ENCODE data around the gene GRK6.

The GRK6 gene

GRCh38 chr5:177426566-177427210 lies at the start of gene GRK6:
TSS of gene GRK6 (plus strand) at chr5:177426676. CDS start at chr5:177426846, 170 bp downstream.
- DNase-seq (ENCODE audit: low read depth in 2 of 2) = no peak

DNA sequence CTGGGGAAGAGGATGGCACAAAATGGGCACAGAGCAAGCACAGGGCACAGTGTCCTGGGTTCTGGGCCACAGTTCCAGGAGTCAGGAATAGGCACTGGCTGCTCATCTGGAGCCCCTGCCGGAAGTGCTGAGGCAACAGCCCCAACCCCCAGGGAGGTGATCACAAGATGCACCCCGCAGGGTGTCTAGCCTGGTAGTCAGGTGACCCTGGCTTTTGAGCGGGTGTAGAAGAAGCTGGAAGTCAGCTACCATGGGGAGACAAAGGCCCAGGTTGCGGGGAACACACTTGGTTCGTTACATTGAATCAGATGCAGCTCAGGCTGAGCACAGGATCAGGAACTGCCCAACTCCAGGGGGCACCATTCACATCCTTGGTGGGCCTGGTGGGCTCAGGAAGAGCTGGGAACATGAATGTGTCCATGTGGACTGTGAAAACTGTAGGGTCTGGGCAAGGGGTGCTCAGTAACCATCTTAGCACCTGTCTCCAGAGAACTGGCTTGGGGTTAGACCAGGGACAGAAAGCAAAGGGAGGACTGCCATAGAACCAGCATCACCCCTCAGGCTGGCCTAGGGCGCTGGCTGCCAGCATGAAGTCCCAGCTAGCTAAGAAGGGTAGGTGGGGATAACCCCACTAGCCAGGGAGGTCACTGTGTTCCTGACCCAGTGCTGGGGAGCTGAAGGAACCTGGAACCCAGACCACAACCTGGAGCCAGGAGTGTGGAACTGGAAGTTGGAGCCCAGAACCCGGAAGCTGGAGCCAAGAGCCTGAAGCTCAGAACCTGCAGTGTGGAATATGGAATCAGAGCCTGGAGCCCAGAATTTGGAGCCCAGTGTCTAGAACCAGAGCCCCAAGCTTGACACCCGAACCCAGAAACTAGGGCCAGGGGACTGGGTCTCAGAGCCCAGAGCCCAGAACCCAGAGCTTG lies 48.4 kb upstream of the GRK6 start:
- no peak for DNase-seq (ENCODE audit: low read depth in 2 of 2)

DNA sequence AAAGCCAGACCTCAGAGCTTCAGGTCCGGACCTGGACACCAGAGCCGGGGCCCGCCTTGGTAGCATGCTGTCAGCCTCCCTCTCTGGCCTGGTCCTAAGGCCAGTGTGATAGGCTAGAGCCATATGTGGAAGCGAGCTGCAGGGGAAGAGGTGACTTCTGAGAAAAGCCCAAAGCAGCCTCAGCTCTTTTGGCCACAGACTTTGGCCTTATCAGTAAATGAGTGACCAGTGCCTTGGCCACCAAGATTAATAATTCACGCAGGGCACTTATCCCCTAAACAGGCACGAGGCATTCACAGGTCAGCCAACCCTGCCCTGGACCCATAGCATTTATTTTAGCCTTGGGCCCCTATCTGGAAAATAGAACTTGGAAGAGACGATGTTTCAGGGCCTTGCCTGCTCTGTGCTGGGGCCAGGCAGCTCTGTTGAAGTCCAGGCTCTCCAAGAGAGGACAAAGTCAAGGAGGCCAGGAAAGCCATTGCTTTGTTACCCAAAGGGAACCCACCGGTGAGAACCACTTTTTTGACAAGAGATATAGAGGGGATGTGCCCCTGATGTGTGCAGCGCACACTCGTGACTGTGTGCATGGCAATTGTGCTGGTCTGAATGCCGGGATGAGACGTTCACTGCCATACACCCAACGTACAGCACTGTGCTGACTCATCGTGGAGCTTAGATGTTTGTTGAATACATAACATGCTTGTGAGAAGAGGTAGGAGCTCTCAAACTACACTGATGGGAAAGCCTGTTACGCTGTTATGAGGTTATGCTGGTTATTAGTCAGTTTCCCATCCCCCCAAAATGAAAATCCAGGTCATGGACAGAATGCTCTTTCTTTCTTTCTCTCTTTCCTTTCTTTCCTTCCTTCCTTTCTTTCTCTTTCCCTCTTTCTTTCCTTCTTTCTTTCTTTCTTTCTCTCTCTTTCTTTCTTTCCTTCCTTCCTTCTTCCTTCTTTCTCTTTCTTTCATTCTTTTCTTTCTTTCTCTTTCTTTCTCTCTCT lies 47.3 kb upstream of the GRK6 start:
- DNase-seq (ENCODE audit: low read depth in 2 of 2) = no peak

DNA sequence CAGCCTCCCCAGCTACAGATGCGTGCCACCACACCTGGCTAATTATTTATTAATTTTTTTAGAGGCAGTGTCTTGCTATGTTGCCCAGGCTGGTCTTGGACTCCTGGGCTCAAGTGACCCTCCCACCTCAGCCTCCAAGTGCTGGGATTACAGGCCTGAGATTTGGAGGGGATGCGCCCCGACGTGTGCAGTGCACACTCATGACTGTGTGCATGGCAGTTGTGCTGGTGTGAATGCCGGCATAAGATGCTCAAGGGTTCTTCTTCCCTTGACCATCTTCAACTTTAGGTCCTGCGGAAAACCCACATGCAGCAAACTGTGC lies 45.7 kb upstream of the GRK6 start:
- no peak for DNase-seq (ENCODE audit: low read depth in 2 of 2)

GRCh38 chr5:177382423-177383029 lies 44.0 kb upstream of the GRK6 start:
- no peak for DNase-seq (ENCODE audit: low read depth in 2 of 2)

- DNase-seq (ENCODE audit: low read depth in 2 of 2) = no peak
Measured at GRCh38 chr5:177383181-177383580, 43.3 kb upstream of the GRK6 start.

GRCh38 chr5:177384134-177384533 lies 42.3 kb upstream of the GRK6 start, which contains the start of gene SLC34A1:
TSS of gene SLC34A1 (plus strand) at chr5:177384434. CDS start at chr5:177385742, 1,308 bp downstream.
- DNase-seq (ENCODE audit: low read depth in 2 of 2) = no peak

- no peak for DNase-seq (ENCODE audit: low read depth in 2 of 2)
Measured at GRCh38 chr5:177385720-177386119, 40.8 kb upstream of the GRK6 start.

DNA sequence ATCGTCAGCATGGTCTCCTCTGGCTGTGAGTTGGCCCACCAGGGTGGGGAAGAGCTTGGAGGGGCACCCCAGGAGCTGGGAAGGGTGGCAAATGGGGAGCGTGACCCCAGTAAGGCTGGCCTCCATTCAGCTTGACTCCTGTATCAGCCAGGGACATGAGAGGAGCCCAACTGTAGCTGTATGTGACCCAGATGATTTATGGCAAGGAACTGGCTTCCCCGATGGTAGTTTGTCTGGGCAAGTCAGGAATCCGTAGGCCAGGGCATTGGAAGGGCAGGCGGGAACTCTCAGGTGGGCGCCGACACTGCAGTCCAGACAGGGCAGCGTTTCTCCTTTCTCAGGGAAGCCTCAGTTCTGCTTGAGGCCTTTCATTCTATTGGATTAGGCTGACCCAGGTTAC lies 39.9 kb upstream of the GRK6 start:
- DNase-seq (ENCODE audit: low read depth in 2 of 2) = no peak

GRCh38 chr5:177387405-177387804 lies 39.1 kb upstream of the GRK6 start:
- DNase-seq (ENCODE audit: low read depth in 2 of 2) = no peak

- no peak for DNase-seq (ENCODE audit: low read depth in 2 of 2)
Measured at GRCh38 chr5:177388521-177389052, 37.9 kb upstream of the GRK6 start.

DNA sequence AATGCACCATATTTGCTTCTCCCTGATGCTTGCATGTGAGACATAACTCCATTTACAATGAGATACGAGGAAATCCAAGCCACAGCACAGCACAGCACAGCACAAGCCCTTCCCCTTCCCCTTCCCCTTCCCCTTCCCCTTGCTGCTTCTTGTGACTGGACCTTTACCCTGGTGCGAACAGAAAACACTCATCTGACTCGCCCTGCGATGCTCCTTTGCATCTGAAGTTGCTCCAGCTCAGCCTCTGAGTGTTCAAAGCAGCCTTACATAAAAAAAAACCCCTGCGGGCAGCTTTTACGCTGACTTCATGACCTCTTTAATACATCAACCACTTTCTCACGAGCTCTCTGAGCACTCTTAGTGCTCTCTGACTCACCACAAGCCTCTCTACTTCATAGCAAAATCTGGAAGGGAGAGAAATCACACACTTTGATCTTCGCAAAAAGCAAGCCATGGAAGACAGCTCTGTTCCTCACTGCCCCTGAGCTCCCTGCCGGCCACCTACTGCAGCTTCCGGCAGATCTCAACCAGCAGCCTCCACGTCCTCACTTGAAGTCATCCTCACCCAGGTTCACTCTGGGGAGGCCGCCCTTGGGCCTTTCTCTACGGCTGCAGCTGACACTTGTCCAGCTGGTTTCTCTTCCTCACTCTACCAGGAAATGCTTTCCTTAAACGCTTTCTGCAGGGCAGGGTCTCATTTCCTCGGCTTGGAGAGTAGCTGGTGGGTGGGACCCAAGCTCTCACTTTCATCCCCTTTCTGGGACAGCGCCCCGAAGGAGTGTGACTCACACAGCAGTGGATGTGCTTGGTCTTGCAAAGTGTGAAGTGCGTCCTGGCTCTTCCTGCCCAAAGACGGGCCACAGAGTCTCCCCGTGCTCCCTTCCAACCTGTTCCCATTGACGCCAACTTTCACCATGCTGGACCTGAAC lies 37.0 kb upstream of the GRK6 start:
- DNase-seq (ENCODE audit: low read depth in 2 of 2) = peak in 1 of 2 donors; percentile 42

DNA sequence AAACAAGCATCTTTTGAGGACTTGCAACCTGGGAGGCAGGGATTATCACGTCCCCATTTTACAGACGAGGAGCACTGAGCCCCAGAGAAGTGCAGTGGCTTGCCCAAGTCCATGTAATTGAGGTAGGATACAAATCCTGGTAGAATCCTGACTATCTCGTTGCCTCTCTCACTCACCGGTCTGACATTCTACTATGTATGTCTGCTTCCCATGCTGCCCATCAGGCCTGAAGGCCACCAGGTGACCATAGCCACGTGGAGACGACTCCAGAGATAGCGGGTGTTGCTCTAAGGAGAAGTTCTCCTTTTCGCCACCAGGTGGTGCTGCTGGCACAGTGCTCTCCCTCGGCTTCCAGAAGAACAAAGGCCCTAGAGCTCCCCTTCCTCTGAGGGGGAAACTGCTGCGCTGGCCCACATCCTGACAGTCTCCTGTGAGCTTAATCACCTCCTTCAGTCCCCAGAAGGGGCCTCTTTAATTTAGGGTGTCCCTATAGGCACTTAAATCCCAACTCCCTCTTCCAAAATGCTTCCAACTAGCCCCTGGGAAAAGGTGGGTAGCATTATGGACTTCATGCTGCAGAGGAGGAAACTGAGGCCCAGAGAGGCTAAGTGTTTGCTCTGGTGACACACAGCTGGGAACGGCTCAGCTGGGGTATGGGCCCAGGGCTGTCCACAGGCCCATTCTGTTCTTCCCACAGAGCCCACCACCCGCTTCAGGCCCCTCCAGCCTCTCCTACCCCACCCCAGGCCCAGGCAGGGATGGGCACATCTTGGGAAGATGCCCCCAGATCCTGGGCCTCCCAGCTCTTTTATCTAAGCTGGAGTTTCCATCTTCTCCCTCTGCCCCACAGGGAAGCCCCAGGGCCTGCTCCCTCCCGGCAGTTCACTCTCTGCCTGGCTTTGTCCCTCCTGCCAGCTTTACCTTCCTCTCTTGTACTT lies 35.8 kb upstream of the GRK6 start:
- peak; percentile 84 to 86 for DNase-seq (ENCODE audit: low read depth in 2 of 2)

GRCh38 chr5:177392765-177393164 lies 33.7 kb upstream of the GRK6 start:
- DNase-seq (ENCODE audit: low read depth in 2 of 2) = no peak

GRCh38 chr5:177393206-177393765 lies 33.2 kb upstream of the GRK6 start:
- DNase-seq (ENCODE audit: low read depth in 2 of 2) = no peak

DNA sequence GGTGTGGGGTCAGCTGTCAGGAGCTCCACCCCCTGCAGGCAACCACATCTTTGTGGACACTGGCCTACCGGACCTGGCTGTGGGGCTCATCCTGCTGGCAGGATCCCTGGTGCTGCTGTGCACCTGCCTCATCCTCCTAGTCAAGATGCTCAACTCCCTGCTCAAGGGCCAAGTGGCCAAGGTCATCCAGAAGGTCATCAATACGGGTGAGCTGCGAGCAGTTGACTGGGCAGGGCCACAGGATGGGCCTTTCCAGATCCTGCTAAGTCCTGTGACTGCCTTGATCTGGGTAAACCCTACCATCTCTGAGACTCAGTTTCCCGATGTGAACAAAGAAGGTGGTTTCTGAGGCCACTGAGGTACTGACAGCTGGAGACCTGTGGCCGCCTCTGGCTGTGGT lies 32.5 kb upstream of the GRK6 start:
- DNase-seq (ENCODE audit: low read depth in 2 of 2) = no peak

GRCh38 chr5:177396078-177396477 lies 30.4 kb upstream of the GRK6 start:
- no peak for DNase-seq (ENCODE audit: low read depth in 2 of 2)

DNA sequence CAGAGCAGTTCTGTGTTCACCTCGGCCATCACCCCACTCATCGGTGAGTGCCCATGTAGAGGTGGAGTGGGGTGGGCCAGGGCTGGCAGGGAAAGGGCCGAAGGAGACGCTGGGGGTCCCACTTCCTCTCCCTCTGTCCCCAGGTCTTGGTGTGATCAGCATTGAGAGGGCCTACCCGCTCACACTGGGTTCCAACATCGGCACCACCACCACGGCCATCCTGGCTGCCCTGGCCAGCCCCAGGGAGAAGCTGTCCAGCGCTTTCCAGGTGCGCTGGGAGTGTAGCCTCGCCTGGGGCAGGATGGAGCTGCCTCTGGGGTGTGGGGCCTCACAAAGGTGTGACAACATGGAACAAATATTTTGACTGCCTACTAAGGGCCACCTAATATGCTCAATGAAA lies 29.7 kb upstream of the GRK6 start:
- no peak for DNase-seq (ENCODE audit: low read depth in 2 of 2)

Data from activated CD4-positive, alpha-beta T cell treated with anti-CD3 and anti-CD28 coated beads for 24 hours (primary cell).